Measurements from ENCODE around the gene VSTM4. TPM values are rescaled to one million over a fixed set of nuclear protein-coding genes. Genes with fewer than 3 reads are reported as not detected.

The VSTM4 gene
- total and polyA plus RNA-seq, 9 of the 15 experiments (the other 6 are each of a cell fraction or from before 2014, with no cell fraction given): 1.0 to 7.9 (median 3.0) TPM

DNA sequence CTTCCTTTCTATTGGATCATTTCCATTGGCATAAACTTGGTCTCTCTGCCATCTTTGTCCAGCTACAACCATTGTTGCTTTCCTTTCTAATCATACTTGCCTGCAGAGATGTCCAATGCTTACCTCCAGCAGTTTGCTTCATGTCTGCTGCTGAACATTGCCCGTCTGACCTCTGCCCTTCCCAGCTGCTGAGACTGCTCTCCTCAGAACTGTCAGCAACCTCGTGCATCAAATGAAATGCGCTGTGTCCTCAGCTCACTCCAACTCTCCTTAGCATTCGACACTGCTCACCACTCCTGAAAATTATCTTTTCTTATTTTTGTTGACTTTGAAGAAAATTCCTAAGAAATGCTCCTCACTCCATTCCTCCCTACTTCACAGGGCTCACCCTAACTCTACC, 13.5 kb upstream of the VSTM4 start:
- peaks cover 16 to 25% of the 10 kb centered on the region in 2 experiments for H3K27me3 ChIP-seq (ENCODE audit: control insufficient read depth in 2 of 2, insufficient read depth in 2 of 2, low read length in 2 of 2)
- no peaks in the 10 kb centered on the region for H4K20me1 ChIP-seq (replicated peaks; ENCODE audit: control insufficient read depth, insufficient read depth, low read length)
- DNase-seq (ENCODE audit: extremely low read depth in 1 of 4, low spot score in 3 of 4): no peak
- no TSS peak for BruUV-seq (replicated peaks)
- in situ Hi-C loops (cut with MboI): no loop called here
- WGBS (ENCODE audit: insufficient coverage, low coverage, missing lambda C conversion rate): 7% methylated on average over 4 of the region's 4 CpGs
- no peak for ATAC-seq
- no peak for FAIRE-seq
- H3K4me2 ChIP-seq (ENCODE audit: insufficient read depth, low read length): no peak overlapping the region
- ChIA-PET POLR2A (interaction anchor here (0.8 to 1.5 kb wide), 4 partner anchors 9 to 99 kb away, joined by 3 to 7 read pairs (median 6); no protein-coding TSS in a partner anchor), CTCF (ENCODE audit: low intra/inter-chr PET ratio) (no interaction called here)
- peaks cover 3 to 9% of the 10 kb centered on the region in 2 experiments; a peak in 2 of 5 replicates for H3K4me1 ChIP-seq (replicated peaks in 1 of 2; ENCODE audit: control insufficient read depth in 2 of 2, insufficient read depth in 2 of 2, low read length in 2 of 2)
- no peaks in the 10 kb centered on the region for H3K9me3 ChIP-seq (replicated peaks; ENCODE audit: control insufficient read depth, insufficient read depth, low read depth, low read length)
- no peak overlapping the region for H3K27ac ChIP-seq (ENCODE audit: extremely low read depth, low read depth, low read length)
- no peaks in the 10 kb centered on the region for H3K79me2 ChIP-seq (ENCODE audit: control insufficient read depth, insufficient read depth, low read length)
- intact Hi-C loops (cut with micrococcal nuclease): no loop called here
- H2AFZ ChIP-seq (ENCODE audit: low read depth, low read length): no peak overlapping the region
- no peak for TF ChIP-seq POLR3G (IDR thresholded peaks at IDR 0.05; ENCODE audit: extremely low read depth, insufficient read length, insufficient replicate concordance)
- no peaks in the 10 kb centered on the region for H3K9me1 ChIP-seq (ENCODE audit: control insufficient read depth, insufficient read depth, low read length)
- no peaks in the 10 kb centered on the region for H3K36me3 ChIP-seq (ENCODE audit: control insufficient read depth, insufficient read depth, low read length)
- H3K4me3 ChIP-seq: no peak overlapping the region
- no peak overlapping the region for H3K9ac ChIP-seq (ENCODE audit: insufficient read depth in 1 of 2, low read depth in 2 of 2, low read length in 2 of 2)

- in situ Hi-C loops (cut with MboI): no loop called here
- Histone ChIP-seq H4K20me1 (replicated peaks; ENCODE audit: control insufficient read depth, insufficient read depth, low read length) (no peaks in the 10 kb centered on the region), H2AFZ (ENCODE audit: low read depth, low read length) (no peak overlapping the region), H3K27me3 (ENCODE audit: control insufficient read depth in 2 of 2, insufficient read depth in 2 of 2, low read length in 2 of 2) (peaks cover 10 to 15% of the 10 kb centered on the region in 2 experiments), H3K9me3 (replicated peaks; ENCODE audit: control insufficient read depth, insufficient read depth, low read depth, low read length) (no peaks in the 10 kb centered on the region), H3K27ac (ENCODE audit: extremely low read depth, low read depth, low read length) (no peak overlapping the region), H3K9me1 (ENCODE audit: control insufficient read depth, insufficient read depth, low read length) (no peaks in the 10 kb centered on the region), H3K79me2 (ENCODE audit: control insufficient read depth, insufficient read depth, low read length) (no peaks in the 10 kb centered on the region), H3K4me2 (ENCODE audit: insufficient read depth, low read length) (no peak overlapping the region), H3K36me3 (ENCODE audit: control insufficient read depth, insufficient read depth, low read length) (no peaks in the 10 kb centered on the region), H3K4me3 (no peak overlapping the region), H3K9ac (ENCODE audit: insufficient read depth in 1 of 2, low read depth in 2 of 2, low read length in 2 of 2) (no peak overlapping the region), H3K4me1 (replicated peaks in 1 of 2; ENCODE audit: control insufficient read depth in 2 of 2, insufficient read depth in 2 of 2, low read length in 2 of 2) (no peaks in the 10 kb centered on the region)
- FAIRE-seq: no peak
- no TSS peak for BruUV-seq (replicated peaks)
- ChIA-PET CTCF (ENCODE audit: low intra/inter-chr PET ratio) (no interaction called here), POLR2A (interaction anchor here (0.5 to 0.7 kb wide), 2 partner anchors 24 to 145 kb away, joined by 3 to 5 read pairs; no protein-coding TSS in a partner anchor)
- ATAC-seq: no peak
- intact Hi-C loops (cut with micrococcal nuclease): no loop called here
- DNase-seq (ENCODE audit: extremely low read depth in 1 of 4, low spot score in 3 of 4): no peak
- WGBS (ENCODE audit: insufficient coverage, low coverage, missing lambda C conversion rate): 24% methylated on average over 7 of the region's 7 CpGs
- TF ChIP-seq, protein P1, sequence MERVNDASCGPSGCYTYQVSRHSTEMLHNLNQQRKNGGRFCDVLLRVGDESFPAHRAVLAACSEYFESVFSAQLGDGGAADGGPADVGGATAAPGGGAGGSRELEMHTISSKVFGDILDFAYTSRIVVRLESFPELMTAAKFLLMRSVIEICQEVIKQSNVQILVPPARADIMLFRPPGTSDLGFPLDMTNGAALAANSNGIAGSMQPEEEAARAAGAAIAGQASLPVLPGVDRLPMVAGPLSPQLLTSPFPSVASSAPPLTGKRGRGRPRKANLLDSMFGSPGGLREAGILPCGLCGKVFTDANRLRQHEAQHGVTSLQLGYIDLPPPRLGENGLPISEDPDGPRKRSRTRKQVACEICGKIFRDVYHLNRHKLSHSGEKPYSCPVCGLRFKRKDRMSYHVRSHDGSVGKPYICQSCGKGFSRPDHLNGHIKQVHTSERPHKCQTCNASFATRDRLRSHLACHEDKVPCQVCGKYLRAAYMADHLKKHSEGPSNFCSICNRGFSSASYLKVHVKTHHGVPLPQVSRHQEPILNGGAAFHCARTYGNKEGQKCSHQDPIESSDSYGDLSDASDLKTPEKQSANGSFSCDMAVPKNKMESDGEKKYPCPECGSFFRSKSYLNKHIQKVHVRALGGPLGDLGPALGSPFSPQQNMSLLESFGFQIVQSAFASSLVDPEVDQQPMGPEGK (CRISPR knock-in tag; IDR thresholded peaks at IDR 0.05; ENCODE audit: borderline replicate concordance): no peak
- TF ChIP-seq BRD4 (IDR thresholded peaks at IDR 0.05) (no peak), ZNF57 (CRISPR knock-in tag; IDR thresholded peaks at IDR 0.05) (no peak)
Measured at GRCh38 chr10:49123981-49124950, 8.9 kb upstream of the VSTM4 start.
